ENCODE results near the gene ARMS2.

Gene ARMS2, protein sequence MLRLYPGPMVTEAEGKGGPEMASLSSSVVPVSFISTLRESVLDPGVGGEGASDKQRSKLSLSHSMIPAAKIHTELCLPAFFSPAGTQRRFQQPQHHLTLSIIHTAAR

DNA sequence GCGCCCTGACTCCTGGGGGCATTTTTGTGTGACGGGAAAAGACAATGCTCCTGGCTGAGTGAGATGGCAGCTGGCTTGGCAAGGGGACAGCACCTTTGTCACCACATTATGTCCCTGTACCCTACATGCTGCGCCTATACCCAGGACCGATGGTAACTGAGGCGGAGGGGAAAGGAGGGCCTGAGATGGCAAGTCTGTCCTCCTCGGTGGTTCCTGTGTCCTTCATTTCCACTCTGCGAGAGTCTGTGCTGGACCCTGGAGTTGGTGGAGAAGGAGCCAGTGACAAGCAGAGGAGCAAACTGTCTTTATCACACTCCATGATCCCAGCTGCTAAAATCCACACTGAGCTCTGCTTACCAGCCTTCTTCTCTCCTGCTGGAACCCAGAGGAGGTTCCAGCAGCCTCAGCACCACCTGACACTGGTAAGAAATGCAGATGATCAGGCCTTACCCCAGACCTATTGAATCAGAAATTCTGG, at the start of gene ARMS2:
Gene ARMS2 (plus strand): TSS at position 51 of the 478 bp plus-strand sequence. CDS start 75 bp downstream, at position 126.
- DNase-seq, result no peak

DNA sequence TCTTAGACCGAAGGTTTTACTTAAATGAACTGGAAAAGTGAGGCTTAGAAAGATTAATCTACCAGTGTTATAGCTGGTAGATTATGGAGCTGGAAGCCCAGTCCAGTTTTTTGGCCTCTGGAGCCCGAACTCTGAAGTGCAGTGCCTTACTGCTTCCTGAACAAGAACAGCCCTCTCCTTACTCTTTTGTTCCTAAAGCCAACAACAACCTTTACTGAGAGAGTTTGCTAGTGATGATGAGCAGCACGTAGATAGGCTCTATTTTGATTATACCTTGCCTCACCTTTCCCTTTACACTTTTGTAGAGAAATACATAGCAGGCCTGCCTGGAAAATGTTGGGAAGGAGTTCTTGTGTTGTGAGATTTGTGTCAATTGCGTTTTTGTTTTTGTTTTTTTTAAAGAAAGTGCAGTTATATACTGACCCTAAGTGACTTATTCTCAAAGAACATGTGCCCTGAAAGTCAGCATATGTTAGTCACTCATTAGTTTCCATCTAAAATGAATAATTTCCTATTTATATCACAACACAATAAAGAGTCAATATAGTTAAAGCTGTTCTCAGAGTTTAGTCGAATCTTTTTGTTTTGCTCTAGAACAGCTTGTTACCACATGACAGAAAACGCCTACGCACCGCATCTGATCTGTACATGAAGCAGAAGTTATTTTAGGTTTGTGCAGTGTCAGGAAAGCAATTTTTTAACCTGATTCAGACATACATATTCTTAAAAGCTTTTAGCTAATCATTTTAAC, 46.9 kb upstream of the ARMS2 start:
- DNase-seq, result peak; percentile 66

GRCh38 chr10:122413327-122413726, 41.1 kb upstream of the ARMS2 start:
- no peak for DNase-seq

GRCh38 chr10:122417667-122418066, 36.8 kb upstream of the ARMS2 start:
- DNase-seq, result no peak

DNA sequence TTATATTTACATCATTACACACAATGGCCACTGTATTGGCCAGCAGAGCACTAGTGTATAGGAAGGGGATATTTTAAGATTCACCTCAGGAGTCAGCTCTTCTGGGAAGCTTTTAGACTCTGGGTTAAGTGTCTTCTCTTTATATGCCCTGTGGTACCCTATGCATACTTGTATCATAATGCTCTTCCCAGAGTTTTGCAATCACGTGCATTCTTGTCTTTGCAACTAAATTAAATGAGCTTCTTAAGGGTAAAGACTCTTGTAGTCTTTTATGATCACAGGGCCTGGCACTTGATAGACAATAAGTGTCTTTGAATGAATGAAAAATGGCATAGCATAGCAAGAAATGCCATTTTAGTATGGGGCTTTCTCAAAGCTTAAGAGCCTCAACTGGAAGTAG, 35.4 kb upstream of the ARMS2 start:
- no peak for DNase-seq

DNA sequence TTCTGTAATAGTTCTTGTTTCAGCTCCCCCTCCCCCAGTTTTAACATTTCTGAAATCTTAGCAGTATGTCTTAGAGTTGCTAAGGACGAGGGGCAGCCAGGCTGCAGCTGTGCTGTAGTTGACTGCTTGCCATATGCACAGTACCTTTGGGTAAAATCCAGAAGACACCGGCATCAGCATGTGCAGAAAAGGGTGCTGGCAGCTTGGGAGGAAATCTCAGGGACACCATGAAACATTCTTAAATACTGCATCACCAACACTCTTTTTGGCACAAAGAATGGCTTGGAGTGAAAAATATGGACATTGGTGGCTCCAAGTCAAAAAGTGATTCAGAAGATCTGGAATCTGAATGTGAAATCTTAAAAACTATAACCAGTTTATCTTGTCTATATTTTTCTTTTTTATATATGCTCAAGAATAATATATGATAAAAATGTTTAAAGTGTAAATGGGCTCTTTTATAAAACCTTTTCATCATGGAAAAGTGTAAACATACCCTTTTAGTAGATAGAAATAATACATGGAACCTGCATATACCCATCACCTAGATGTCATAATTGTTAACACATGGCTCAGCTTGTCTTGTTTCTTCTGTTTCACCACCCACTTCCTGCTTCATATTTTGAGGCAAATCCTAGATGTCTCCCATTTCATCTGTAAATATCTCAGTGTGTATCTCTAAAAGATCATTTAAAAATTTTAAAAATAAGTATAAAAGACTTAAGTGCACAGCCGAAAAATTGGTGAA, 34.4 kb upstream of the ARMS2 start:
- DNase-seq, result no peak

DNA sequence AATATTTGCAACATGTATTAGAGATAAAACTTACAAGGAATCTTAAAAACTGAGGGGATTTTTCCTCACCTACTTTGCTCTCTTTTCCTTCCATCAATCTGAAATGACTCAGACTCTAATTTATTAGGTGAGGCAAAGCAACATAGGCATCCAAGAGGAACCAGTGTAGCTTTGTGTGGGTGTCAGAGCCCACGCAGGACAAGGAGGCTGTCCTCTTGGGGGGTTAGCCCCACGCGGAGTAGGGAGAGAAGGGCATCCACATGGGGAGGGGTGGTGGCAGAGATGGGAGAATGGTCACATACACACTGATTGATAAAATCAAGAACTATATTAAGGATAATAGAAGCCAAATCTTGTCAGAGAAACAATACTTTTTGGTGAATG, 33.8 kb upstream of the ARMS2 start:
- DNase-seq, result no peak

DNA sequence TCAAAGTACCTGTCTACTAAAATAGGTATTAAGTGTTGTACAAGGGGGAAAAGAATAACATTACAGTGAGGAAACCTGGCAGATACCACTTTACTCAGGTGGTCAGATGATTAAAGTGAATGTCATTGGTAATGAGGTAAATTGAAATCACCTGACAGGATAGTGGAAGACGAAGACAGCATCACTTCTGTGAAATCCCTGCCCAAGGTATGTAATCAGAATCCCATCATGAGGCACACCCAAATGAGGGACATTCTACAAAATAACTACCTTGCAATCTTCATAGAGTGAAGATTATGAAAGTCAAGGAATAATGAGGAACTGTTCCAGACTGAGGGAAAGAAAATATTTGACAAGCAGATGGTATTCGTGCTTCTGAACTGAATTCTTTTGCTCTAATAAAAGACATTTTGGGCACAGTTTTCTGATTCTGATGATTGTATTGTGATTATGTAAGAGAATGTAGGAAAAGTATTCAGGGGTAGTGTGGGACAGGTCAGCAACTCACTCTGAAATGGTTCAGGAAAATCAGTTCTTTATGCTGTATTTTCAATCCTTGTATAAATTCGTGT, 33.3 kb upstream of the ARMS2 start:
- no peak for DNase-seq

DNA sequence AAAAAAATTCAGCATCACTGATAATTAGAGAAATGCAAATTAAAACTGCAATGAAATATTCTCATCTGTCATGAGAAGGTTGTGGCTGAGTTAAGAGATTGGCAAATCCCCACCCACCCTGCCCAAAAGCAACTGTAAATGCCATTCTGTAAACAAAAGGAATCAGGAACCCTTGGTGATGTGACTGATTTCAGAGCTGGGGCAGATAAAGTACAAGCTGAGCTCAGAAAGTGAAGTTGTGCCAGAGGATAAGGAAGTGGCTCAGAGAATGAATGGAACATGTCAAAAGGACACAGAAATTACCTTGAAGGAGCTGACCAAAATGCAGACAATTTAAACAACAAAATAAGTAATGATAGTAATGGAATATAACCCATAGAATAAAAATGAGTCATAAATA, 32.7 kb upstream of the ARMS2 start:
- no peak for DNase-seq

DNA sequence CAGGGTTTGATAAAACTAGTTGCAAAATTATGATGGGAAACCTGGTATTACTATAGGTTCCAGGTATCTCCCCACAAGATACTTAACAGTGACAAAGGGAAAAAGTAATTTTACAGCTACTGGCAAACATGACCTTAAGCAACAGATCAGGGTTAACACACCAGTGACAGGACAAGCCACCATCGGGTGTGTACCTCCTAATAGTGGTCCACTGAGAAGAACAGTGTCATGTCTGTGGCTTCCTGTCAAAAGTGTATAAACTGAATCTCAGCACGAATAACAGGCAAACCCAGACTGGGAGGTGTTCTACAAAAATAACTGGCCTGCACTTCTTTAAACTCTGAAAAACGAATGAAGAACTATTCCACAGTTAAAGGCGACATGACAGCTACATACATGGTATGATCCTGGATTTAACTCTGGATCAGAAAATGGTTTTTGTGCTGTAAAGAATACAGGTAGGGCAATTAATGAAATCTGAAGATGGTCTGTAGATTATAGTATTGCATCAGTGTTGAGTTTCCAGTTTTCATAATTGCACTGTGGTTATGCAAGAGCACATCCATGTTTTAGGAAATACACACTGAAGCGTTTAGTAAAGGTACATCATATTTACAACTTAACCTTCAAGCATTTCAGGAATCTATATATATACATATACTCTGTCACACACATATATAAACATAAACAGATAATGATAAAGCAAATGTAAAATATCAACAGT, 32.0 kb upstream of the ARMS2 start:
- no peak for DNase-seq

DNA sequence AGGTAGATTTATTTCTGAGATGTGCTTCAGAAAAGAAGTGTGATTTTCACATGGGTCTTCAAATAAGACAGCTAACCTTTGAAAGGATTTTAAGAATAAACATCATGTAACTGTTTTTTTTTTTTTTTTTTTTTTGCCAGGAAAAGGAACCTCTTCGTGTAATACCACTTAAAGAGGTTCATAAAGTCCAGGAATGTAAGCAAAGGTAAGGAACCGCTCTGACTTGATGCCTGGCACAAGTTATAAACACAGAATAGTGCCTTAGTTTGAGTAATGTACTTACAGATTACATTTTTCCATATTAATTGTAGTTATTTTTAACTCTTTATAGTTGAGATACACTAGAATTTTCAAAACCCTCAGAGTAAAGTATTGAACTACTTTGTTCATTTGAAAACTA, 30.4 kb upstream of the ARMS2 start:
- DNase-seq, result no peak

DNA sequence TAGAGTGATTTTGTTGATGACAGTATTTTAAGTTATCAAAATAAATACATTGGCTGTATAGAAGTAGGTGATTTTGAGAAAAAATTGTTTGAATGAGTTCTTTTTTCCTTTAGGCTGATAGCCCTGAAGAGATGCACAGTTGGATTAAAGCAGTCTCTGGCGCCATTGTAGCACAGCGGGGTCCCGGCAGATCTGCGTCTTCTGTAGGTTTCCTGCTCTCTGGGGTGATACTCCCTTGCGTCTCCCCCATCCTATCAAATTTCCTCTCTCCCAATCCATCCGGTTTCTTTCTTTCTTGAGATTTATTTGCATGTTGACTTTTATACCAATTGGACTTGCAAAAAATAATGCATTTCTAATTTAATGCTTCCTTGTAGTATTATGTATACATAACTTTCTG, 27.6 kb upstream of the ARMS2 start:
- no peak for DNase-seq

- no peak for DNase-seq
Observed at GRCh38 chr10:122427280-122427679, 27.2 kb upstream of the ARMS2 start.

GRCh38 chr10:122435212-122435827, 19.1 kb upstream of the ARMS2 start:
- DNase-seq, result no peak

DNA sequence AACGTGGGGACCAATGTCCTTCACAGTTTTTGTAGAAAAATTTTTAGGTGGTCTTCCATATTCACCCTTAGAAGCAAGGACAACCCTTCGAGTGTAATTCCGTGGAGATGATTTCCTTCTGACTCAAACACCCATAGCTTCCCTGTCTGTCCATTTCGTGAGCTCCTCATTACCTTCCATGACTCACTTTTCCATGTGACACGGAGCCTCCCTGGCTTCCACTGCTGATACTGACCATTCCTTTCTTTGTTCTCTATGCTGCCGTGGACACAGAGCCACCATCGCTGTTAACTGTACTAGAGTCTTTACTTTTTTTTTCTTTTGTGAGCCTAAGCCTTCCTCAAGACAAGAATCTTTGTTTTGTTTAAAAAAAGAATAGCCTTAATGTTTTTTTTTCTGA, 12.5 kb upstream of the ARMS2 start:
- DNase-seq, result no peak

- DNase-seq, result no peak
Observed at GRCh38 chr10:122445469-122445868, 9.0 kb upstream of the ARMS2 start.

DNA sequence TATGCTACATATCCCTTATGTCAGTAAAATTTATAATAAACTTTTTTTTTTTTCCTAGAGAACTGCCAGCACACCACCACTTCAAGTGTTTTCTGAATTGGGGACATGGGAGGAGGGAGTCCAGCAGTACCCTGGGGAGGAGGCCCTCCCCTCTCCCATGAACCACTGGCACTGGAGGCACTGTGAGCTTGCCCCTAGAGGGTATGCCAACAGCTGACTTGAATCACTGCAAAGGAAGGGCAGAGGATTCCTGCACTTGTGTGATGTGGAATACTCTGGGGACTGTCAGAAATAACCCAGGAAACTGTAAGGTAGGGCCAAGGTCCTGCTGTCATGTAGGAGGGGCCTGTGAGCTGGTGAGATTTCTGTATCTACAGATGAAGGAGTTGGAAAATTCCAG, 8.5 kb upstream of the ARMS2 start:
- DNase-seq, result no peak

DNA sequence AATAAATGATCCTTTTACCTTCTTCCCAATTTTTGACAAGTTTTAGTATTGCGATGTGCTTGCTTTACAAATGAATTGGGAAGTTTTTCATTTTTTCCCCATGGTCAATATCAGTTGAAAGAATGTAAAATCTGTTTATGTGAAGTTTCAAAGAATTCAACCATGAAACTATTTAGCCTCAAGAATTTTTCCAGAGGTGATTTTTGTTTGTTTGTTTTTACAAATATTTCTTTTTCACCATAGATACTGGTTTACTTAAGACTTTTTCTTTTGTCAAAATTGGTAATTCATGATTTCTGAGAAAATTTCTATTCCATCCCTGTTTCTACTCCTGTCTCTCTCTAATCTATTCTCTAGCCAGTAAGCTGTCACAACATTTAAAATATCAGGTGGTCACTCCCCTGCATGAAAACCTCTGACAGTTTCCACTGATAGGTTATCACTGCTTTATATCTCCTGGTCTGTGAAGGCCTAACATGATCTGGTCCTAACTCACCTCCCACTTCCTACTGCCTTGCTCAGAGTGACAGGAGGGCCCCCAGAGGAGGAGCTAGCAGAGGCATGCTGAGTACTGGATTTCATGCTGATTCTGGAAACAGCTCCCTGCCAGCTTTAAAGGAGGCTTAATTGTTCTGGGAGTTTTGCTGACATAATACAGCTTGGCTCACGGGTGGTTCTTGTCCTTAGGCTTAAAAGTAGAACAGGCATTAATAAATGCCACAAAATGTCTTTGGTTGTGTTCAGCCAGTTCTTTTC, 7.6 kb upstream of the ARMS2 start:
- DNase-seq, result no peak

GRCh38 chr10:122448600-122448999, 5.9 kb upstream of the ARMS2 start:
- DNase-seq, result no peak

DNA sequence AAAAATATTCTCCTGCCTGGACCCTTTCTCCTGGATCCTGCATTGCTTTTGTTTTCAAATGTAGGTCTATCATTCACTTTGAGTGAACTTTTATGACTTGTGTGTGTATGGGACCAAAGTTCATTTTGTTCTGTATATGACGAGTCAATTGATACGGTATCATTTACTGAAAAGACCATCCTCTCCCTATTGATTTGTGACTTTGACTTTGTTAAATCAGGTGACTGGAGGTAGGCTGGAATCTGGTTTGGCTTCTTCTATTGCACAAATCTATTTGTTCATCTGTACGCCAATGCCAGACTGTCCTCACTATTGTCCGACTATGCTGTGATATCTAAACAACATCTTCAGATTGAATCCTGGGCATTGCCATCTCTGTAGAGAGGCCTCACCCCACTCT, 5.3 kb upstream of the ARMS2 start:
- DNase-seq, result no peak

DNA sequence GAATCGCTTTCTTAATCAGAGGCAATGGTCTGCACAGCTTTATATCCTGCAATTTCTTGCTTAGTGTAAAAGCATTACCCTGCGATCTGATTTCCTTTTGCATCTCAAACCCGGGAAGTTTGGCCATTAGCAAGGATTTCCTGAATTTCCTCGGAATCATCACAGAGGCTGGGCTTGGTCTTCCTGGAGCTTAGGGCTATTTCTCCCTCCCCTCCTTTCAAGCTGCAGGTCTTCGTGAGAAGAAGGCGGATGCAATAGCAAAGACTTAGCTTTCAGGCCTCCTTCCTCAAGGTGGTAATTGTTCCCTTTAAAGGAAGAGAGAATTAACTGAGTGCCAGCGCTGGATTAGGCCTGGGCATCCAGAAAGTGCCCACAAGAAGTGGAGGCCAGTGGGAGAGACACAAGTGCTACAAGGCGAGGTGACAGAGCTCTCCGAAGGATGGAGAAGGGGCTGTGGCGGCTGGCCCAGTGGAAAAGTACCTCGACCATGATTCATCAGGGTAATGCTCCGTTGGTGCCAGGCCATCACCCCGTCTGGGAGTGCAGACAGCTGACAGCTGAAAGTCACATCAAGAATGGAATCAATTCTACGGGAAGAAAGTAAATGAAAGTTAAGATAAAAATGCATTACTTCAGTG, 4.0 kb upstream of the ARMS2 start:
- no peak for DNase-seq

Data from activated CD8-positive, alpha-beta memory T cell treated with anti-CD3 and anti-CD28 coated beads for 24 hours (primary cell).